GM18517 (cell line): Measurements from ENCODE around the gene PTPRN2.

Experiments
- ATAC-seq: cut with Tn5 transposase; IDR thresholded peaks from one replicate; pipeline ENCODE4 v1.9.1; 2021; ENCODE audit warnings: mild to moderate bottlenecking, moderate library complexity; ENCODE audit not compliant: unreplicated experiment

PTPRN2 gene

DNA sequence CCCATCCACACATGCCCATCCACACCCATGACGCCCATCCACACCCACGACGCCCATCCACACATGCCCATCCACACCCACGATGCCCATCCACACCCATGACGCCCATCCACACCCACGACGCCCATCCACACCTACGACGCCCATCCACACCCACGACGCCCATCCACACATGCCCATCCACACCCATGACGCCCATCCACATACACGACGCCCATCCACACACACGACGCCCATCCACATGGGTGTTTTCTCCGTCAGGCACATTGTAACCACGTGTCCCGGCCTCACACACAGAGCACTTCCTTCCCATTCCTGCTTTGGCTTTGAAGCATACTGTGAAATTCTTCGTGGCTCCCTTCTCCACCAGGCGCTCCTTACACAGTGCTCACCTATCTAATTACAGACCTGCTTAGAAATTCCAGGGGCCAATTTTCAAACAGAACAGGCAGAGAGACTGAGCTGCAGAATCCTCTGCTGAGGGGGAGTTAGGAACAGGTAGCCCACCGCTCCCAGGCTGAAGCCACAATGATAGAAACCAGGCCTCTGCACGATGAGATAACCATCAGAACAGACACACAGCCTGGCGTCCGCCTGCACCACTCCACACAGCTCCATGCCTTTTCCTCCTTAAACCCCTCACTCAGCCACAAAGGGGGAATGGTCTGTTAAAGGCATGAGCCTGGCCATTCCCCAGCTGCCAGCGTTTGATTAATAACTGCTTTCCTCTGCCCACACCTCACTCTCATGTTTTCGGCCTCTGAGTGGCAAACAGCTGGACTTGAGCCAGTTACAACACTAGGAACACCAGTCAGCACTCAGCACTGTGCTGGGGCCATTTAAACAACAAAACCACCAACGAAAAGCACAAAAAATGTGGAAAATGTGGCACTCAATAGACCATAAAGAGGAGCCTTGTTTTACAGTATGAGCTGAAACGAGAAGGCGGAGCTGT is 501.6 kb downstream of the PTPRN2 start:
- no peak for ATAC-seq

DNA sequence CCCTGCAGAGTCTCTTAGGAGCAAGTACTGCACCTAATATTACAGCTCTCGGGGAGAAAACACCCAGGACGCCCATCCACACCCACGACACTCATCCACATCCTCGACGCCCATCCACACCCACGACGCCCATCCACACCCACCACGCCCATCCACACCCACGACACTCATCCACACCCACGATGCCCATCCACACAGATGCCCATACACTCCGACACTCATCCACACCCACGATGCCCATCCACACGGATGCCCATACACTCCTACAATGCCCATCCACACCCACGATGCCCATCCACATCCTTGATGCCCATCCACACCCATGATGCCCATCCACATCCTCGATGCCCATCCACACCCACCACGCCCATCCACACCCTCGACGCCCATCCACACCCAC is 503.1 kb downstream of the PTPRN2 start:
- no peak for ATAC-seq

- no peak for ATAC-seq
These were observed 503.9 kb downstream of the PTPRN2 start for GRCh38 chr7:158083526-158084310.

GRCh38 chr7:158082761-158083160 is 504.9 kb downstream of the PTPRN2 start:
- no peak for ATAC-seq

DNA sequence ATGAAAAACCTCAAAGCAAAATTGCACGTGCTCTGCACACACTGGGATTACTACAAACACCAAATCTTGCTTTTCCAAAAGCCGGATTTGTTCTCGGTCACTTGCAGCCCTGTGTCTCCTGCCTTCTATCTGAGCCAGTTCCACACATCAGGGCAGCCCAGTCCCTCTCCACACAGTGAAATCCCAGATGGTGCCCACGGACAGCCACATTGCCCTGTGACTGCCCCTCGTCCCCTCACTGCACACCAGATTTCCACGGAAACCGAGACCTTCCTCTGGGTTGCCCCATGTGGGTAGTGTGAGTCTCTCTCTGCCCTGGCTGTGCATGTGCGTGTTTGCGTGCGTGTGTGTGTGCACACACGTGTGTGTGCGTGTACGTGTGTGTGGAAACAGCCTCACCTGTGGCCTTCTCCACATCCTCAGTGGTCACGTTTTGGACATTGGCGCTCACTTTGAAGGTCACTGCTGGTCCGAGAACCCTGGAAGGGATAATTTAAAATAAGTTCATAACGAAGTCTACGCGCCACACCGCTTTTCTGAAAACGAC is 506.7 kb downstream of the PTPRN2 start:
- ATAC-seq = no peak

- ATAC-seq = no peak
These were observed 509.4 kb downstream of the PTPRN2 start for GRCh38 chr7:158077934-158078910.

GRCh38 chr7:158077151-158077840 is 510.3 kb downstream of the PTPRN2 start:
- no peak for ATAC-seq

GRCh38 chr7:158076656-158077055 is 511.0 kb downstream of the PTPRN2 start:
- ATAC-seq = no peak

DNA sequence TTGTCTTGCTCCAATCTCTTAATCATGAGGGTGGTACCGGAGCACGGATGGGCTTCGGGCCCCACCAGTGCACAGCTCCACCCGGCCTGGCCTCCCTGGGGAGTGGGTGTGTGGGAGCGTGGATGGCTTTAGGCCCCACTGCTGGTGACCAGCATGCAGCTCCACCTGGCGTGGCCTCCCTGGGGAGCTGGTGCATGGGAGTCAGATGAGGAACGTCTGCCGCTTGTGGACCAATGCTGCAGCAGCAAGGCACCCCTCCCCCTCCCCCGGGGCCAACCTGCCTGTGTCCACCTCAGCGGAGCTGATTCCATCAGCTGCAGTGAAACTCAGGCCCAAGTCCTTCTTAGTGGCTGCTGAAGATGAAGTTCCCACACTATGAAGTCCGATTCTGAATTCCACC is 511.4 kb downstream of the PTPRN2 start:
- no peak for ATAC-seq

DNA sequence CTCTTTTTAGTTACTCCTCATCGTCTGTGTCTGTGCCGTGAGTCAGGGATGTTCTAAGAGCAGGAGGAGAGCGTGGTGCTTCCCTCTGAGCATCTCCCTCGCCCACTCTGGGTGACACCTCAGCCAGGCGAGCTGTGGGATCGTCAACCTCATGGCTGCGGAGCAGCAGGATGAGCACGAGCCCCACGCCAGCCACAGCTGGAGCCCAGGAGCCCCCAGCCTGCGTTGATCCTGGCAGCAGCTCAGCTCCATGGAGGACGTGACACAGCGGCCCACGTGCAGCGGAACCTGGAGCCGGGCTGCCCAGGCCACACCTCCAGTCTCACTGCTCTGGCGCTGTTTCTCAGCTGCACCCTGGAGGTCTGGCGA is 512.0 kb downstream of the PTPRN2 start:
- ATAC-seq = no peak

DNA sequence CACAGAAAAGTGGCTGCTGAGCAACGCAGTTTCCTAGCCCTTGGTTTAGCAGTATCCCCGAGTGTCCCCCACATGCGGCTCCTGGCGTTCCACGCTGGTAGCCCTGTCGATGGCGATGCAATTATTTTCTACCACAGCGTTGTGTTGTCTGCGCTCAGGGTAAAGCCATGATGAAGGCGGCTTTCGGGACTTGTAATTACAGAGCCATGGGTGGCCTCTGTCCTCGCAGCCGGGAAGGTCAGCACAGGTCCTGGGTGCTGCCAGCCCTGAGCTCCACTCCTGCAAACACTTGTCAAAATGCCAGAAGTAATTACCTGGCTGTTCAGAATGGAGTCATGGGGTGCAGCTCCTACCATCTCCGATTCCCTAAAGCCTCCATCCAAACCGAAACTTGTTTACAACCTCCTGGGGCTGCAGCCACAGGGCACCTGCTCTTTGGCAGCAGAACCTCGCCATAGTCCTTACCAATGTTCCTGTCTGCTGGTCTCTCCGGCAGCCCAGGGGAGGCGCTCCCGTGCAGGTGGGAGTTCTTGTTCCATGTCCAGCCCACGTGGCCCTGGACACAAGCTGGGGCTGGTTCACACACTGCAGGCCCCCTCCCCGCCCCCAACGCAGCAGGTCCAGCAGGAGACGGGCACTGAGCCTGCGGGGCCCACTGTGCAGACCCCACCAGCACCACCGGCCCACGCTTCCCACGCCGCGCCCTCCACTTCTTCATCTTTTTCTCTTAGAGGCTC is 512.6 kb downstream of the PTPRN2 start:
- ATAC-seq = no peak

GRCh38 chr7:158073845-158074840 is 513.5 kb downstream of the PTPRN2 start:
- no peak for ATAC-seq

DNA sequence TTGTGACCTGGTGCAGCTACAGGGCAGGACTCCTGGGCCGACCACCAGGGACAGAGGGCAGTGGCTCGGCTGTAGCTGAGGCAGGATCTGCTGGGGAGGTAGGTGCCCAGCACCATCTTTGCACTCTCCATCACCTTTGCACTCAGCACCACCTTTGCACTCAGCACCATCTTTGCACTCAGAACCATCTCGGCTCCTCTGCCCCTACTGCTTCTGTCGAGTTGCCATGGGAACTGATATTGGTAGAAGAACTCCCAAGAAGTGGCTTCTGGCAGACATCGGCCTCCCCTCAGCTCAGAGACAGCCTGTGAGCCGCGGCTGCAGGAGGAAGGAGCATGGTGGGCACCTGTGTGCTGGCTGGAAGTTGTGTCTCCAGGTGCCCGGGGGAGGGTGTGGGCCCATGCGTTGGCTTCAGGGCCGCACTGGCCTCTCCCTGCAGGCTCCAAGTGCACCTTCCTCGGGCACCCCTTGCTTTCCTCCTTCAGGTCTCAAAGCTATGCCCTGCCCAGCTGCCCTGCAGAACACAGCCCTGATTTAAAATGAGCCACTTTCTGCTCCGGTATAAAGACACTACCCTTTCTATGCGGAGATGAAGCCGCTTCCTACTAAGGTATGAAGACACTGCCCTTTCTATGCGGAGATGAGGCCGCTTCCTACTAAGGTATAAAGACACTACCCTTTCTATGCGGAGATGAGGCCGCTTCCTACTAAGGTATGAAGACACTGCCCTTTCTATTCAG is 514.5 kb downstream of the PTPRN2 start:
- ATAC-seq = no peak

DNA sequence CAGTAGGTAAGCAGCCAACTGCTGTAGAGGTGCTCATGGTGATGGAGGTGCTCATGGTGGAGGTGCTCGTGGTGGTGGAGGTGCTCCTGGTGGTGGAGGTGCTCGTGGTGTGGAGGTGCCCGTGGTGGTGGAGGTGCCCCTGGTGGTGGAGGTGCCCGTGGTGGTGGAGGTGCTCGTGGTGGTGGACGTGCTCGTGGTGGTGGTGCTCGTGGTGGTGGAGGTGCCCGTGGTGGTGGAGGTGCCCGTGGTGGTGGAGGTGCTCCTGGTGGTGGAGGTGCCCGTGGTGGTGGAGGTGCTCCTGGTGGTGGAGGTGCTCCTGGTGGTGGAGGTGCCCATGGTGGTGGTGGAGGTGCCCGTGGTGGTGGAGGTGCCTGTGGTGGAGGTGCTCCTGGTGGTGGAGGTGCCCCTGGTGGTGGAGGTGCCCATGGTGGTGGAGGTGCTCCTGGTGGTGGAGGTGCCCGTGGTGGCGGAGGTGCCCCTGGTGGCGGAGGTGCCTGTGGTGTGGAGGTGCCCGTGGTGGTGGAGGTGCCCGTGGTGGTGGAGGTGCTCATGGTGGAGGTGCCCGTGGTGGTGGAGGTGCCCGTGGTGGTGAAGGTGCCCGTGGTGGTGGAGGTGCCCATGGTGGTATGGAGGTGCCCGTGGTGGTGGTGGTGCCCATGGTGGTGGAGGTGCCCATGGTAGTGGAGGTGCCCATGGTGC is 517.3 kb downstream of the PTPRN2 start:
- no peak for ATAC-seq

- ATAC-seq = no peak
These were observed 518.8 kb downstream of the PTPRN2 start for GRCh38 chr7:158068853-158069252.

DNA sequence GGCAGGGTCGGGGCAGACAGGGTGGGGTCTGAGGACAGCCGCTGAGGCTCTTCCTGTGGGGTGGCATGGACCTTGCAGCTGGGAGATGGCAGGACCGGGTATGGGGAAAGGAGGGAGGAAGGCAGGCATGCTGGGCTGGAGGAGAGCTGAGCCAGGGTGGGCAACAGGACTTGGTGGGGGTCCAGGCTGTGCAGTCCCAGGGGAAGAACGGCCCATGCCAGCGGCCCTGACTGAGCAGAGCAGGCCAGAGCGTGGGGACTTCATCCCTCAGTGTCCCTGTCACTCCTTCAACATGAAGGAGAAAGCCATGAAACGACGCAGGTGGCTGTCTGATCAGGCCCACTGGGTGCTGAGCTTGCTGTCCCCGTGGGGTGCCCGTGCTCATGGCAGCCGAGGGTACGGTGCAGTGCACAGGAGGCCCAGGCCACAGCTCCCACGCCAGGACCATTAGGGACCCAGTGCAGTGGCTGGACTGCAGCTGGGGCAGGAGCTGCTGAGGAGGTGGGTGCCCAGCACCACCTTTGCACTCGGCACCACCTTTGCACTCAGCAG is 519.6 kb downstream of the PTPRN2 start:
- ATAC-seq = no peak
